Adipocyte (in vitro differentiated cells): ENCODE measurements around the gene EGLN2.
"Not testable (repeated sequence)": the region's sequence is repeated elsewhere in the genome, so short reads cannot be mapped to it uniquely, and the experiment has no call there.

Experiments used
- DNase-seq: peaks from one replicate; pipeline ENCODE4 v3.0.0-alpha.2; 2015; ENCODE audit warnings: low read depth
- H3K27me3 ChIP-seq: replicated peaks from 2 replicates; pipeline ENCODE4 v1.7.0; 2013; ENCODE audit warnings: mild to moderate bottlenecking, low read length, moderate library complexity; ENCODE audit not compliant: control insufficient read depth, insufficient read depth
- H3K36me3 ChIP-seq: 2 replicates; pipeline ENCODE4 v1.7.0; 2013; ENCODE audit warnings: low read length, mild to moderate bottlenecking, moderate library complexity; ENCODE audit not compliant: control insufficient read depth, insufficient read depth, severe bottlenecking
- H3K4me1 ChIP-seq: 2 replicates; pipeline ENCODE4 v1.7.0; 2013; ENCODE audit warnings: mild to moderate bottlenecking, low read length, moderate library complexity; ENCODE audit not compliant: control insufficient read depth, insufficient read depth
- H3K4me3 ChIP-seq: 2 replicates; pipeline ENCODE4 v1.7.0; 2013; ENCODE audit warnings: mild to moderate bottlenecking, low read length, moderate library complexity
- H3K9ac ChIP-seq: 2 replicates; pipeline ENCODE4 v1.7.0; 2013; ENCODE audit warnings: mild to moderate bottlenecking, low read length, moderate library complexity
- H3K9me3 ChIP-seq: 2 replicates; pipeline ENCODE4 v1.7.0; 2013; ENCODE audit warnings: mild to moderate bottlenecking, low read length, moderate library complexity; ENCODE audit not compliant: control insufficient read depth

The EGLN2 gene

GRCh38 chr19:40842012-40842411, 43.0 kb downstream of the EGLN2 start:
- not testable (repeated sequence) for H3K27me3 ChIP-seq, DNase-seq, H3K4me3 ChIP-seq, H3K36me3 ChIP-seq, H3K4me1 ChIP-seq, H3K9ac ChIP-seq, H3K9me3 ChIP-seq

- H3K36me3 ChIP-seq, H3K4me1 ChIP-seq, H3K9ac ChIP-seq, DNase-seq, H3K9me3 ChIP-seq, H3K4me3 ChIP-seq, H3K27me3 ChIP-seq: not testable (repeated sequence)
These were observed 44.1 kb downstream of the EGLN2 start for GRCh38 chr19:40842997-40843652.

GRCh38 chr19:40843653-40844052, 44.7 kb downstream of the EGLN2 start:
- H3K9ac ChIP-seq, DNase-seq, H3K4me1 ChIP-seq, H3K36me3 ChIP-seq, H3K4me3 ChIP-seq, H3K9me3 ChIP-seq, H3K27me3 ChIP-seq: not testable (repeated sequence)

- H3K27me3 ChIP-seq: not testable (repeated sequence)
These were observed 47.7 kb downstream of the EGLN2 start for GRCh38 chr19:40846722-40847121.

GRCh38 chr19:40850277-40850676, 51.3 kb downstream of the EGLN2 start, which contains the start of gene CYP2A6:
Gene CYP2A6 (minus strand): TSS chr19:40850447. CDS start chr19:40850426, 21 bp downstream.
- not testable (repeated sequence) for H3K27me3 ChIP-seq, DNase-seq, H3K36me3 ChIP-seq, H3K4me1 ChIP-seq, H3K9me3 ChIP-seq, H3K9ac ChIP-seq, H3K4me3 ChIP-seq

More at GRCh38 chr19:40846722-40847121, 47.7 kb downstream of the EGLN2 start:
- not testable (repeated sequence) for H3K4me1 ChIP-seq, H3K9ac ChIP-seq, H3K9me3 ChIP-seq, H3K36me3 ChIP-seq, H3K4me3 ChIP-seq, DNase-seq

- not testable (repeated sequence) for H3K9me3 ChIP-seq, H3K27me3 ChIP-seq, H3K4me3 ChIP-seq, H3K36me3 ChIP-seq, H3K9ac ChIP-seq, H3K4me1 ChIP-seq, DNase-seq
These were observed 53.6 kb downstream of the EGLN2 start for GRCh38 chr19:40852467-40853152.
